RWPE1 (cell line): ENCODE results near the gene RGS12.

ENCODE experiments used
- CTCF ChIA-PET: fragments of 350-600 bp; sonication (Branson Sonifier 250); formaldehyde crosslinking; extraction: SDS; loops from one replicate; lab custom pipeline; 2021; lab: Yijun Ruan, JAX
- POLR2A ChIA-PET: fragments of 400-600 bp; formaldehyde crosslinking; extraction: SDS; loops from one replicate; lab custom pipeline; 2020; ENCODE audit warnings: antibody characterized with exemption; ENCODE audit not compliant: low non-redundant PET; lab: Yijun Ruan, JAX
- DNase-seq: peaks from one replicate; pipeline ENCODE4 v3.0.0; 2012; ENCODE audit warnings: low spot score
- H3K27ac ChIP-seq: fragments of 450-650 bp; 2 replicates; pipeline ENCODE4 v1.5.1; 2017
- CTCF ChIP-seq: fragments of 450-650 bp; conservative IDR thresholded peaks from 2 replicates; pipeline ENCODE4 v1.5.1; 2017; ENCODE audit warnings: low read depth, mild to moderate bottlenecking

RGS12 gene

GRCh38 chr4:3302173-3302785 lies 9.5 kb downstream of the RGS12 start:
- H3K27ac ChIP-seq = no peak overlapping the region
- ChIA-PET CTCF (interaction anchor here (0.6 kb wide), 1 partner anchor 249 kb away, joined by 3 read pairs; no protein-coding TSS in a partner anchor), POLR2A (no interaction called here)
- no peak for TF ChIP-seq CTCF
- DNase-seq = no peak

GRCh38 chr4:3302786-3303564 lies 10.2 kb downstream of the RGS12 start:
- POLR2A ChIA-PET = no interaction called here
- CTCF ChIA-PET = interaction anchor here (0.6 kb wide), 1 partner anchor 250 kb away, joined by 3 read pairs; no protein-coding TSS in a partner anchor
- TF ChIP-seq CTCF = no peak
- DNase-seq = no peak
- no peak overlapping the region for H3K27ac ChIP-seq

DNA sequence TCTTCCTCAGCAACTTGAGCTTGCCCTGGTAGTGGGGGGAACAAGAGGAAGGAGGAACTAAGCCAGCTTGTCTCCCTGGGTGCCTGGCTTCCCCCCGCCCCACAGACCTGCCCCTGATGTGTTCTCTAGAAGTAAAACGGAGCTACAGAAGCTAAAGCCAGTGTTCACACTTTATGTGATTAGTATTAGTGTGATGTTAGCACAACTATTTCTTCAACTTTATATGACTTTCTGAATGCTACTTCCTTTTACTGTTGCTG lies 10.7 kb downstream of the RGS12 start:
- ChIA-PET POLR2A (no interaction called here), CTCF (no interaction called here)

DNA sequence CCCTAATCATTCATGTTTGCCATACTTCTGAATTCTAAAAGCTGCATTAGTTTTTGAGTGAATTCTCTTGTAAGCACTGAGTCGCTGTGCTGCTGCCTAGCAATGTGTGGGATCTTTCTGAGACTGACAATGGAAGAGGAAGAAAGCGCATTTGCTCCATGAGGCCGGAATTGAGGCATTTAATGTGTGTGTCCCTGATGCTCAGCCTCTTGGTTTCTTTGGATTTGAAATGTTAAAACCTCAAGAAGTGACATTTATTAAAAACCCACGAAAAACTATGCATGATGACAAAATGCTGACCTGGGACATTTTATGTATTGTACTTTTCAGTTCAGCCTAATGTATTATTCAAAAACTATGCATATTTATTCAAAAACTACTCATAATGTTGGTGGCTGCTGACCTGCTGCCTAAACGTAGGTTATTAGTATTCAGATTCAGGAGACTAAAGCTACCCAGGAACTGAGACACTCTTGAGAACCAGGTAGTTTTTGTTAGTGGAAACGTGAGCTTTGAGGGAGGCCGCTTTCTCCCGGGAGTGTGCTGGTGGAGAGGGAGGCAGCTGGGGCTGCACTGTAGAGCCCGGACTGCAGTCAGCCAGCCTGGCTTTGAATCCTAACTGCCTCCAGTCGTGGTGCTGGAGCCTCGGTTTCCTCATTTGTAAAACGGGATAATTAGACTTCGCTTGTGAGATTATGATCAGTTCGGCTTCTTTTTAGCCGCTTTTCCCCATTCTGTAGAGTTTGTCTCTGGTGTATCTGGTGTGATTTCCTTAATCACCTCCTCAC lies 11.3 kb downstream of the RGS12 start:
- no peak overlapping the region for H3K27ac ChIP-seq
- POLR2A ChIA-PET = no interaction called here
- no peak for DNase-seq
- no peak for TF ChIP-seq CTCF
- CTCF ChIA-PET = no interaction called here

More for the DNA sequence above, 10.7 kb downstream of the RGS12 start:
- TF ChIP-seq CTCF = no peak
- H3K27ac ChIP-seq = no peak overlapping the region
- no peak for DNase-seq

- TF ChIP-seq CTCF = no peak
- DNase-seq = no peak
- H3K27ac ChIP-seq = no peak overlapping the region
- ChIA-PET POLR2A (no interaction called here), CTCF (no interaction called here)
Observed at GRCh38 chr4:3304831-3305609, 12.2 kb downstream of the RGS12 start.
